Stimulated activated CD8-positive, alpha-beta memory T cell treated with anti-CD3 and anti-CD28 coated beads, Interleukin-12 subunit alpha, Interleukin-12 subunit beta, amount 100 ng/mL, for 24 hours (primary cell): ENCODE measurements around the gene SLC6A7.

ENCODE experiments used
- DNase-seq: peaks from one replicate; pipeline ENCODE4 v3.0.0-alpha.2; 2020; ENCODE audit errors: extremely low read depth

SLC6A7 gene

DNA sequence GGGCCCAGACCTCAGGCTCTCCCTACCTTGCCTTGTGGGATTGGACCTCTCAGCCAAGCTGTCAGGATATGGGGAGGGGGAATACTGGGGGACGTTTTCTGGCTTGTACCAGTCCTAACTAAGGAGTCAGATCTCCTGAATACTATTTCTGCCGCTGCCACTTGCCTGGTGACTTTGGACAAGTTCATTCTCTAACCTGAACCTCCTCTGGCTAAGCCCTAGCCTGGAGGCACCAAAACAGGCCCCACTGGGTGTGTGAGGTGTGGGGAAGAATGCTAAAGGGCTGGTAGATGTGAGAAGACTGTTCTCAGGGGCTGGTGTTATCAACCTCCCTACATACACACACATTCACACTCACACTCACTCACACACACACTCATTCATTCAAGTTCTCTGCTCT is 1.1 kb downstream of the SLC6A7 start:
- no peak for DNase-seq

DNA sequence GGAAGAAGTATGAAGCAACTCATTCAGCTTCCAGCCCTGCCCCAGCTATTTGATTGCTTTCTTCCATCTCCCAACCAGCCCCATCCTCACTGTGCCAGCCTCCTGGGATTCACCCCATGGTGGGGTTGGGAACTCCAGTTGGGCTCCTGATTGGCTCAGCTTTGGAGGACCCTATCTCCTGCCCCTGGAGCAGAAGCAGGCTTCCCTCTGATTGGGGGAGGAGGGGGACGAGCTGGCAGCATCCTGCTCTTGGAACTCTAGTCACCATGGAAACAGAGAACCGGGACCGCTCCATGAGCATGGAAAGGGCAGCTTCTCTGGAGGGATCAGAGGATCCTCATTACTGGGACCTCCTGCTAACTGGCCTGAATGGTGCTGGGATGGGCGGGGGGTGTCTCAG is 2.6 kb downstream of the SLC6A7 start:
- DNase-seq = no peak

DNA sequence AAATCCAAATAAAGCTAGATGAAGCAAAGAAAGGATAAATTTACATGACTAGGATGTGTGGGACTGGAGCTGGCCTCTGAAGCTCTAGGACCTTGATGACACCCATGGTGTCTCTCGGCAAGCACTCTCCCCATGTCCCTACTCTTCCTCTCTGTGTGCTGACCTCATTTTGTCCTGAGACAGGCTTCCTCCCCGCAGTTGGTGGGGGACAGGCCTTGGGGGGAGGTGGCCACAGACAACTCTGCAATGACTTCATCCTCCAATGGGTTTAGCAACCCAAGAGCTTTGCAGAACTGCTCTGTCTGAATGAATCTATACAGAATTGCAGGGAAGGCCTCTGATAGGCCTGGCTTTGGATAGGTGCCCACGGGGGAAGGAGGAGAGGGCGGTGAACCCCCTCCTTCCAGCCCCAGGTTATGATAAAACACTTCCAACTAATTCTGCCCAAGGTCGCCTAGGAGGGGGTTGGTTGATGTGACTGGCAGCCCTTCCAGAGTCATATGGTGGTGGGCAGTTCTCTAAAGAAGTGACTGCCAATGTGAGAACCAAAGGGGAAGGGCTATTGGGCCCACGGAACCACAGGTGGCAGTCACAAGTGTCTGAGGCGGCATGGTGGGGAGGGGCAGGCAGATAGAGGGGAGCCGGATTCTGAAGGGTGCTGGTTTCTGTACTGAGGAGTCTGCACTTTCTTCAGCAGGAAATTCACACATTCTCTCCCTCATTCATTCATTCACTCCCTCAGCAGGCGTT is 6.0 kb downstream of the SLC6A7 start:
- no peak for DNase-seq

DNA sequence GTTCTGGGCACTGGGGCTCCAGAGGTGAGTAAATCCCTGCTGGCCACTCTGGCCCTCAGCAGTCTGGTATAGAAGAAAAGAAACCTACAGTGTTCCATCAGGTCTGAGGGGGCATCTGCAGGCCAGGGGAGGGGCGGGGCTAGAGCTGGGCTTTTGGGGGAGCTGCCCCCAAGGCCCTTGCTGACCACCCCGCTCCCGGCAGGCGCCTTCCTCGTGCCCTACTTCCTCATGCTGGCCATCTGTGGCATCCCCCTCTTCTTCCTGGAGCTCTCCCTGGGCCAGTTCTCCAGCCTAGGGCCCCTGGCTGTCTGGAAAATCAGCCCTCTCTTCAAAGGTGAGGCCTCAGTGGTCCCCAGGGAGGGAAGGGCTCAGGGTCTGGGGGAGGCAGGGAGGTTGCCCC is 6.7 kb downstream of the SLC6A7 start:
- DNase-seq = no peak

GRCh38 chr5:150196986-150197385 is 7.1 kb downstream of the SLC6A7 start:
- no peak for DNase-seq

DNA sequence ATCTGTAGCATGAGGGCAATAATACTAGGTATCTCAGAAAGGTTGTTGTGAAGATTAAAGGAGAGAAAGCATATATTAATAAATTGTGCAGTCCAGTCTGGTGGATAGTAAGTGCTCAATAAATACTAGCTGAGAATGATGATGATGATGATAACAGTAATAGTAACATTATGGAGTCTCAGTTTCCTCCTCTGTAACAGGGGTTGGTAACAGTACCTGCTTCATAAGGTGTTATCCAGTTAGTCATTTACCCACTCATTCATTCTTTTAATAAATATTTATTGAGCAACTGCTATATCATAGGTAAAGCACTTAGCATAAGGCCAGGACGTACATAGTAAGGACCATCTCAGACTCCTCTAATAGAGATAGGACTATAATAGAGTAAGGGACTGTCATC is 7.6 kb downstream of the SLC6A7 start:
- DNase-seq = no peak

DNA sequence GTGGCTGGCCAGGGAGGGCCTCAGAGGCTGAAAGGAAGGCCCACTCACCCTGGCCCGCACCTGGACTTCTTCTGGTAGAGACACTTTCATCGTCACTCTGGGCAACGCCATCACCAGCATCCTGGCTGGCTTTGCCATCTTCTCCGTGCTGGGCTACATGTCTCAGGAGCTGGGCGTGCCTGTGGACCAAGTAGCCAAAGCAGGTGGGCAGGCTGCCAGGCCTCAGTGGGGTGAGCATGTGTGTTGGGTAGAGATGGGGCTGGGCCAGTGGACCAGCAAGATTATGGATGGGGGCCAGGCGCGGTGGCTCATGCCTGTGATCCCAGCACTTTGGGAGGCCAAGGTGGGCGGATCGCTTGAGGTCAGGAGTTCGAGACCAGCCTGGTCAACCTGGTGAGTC is 12.6 kb downstream of the SLC6A7 start:
- no peak for DNase-seq

DNA sequence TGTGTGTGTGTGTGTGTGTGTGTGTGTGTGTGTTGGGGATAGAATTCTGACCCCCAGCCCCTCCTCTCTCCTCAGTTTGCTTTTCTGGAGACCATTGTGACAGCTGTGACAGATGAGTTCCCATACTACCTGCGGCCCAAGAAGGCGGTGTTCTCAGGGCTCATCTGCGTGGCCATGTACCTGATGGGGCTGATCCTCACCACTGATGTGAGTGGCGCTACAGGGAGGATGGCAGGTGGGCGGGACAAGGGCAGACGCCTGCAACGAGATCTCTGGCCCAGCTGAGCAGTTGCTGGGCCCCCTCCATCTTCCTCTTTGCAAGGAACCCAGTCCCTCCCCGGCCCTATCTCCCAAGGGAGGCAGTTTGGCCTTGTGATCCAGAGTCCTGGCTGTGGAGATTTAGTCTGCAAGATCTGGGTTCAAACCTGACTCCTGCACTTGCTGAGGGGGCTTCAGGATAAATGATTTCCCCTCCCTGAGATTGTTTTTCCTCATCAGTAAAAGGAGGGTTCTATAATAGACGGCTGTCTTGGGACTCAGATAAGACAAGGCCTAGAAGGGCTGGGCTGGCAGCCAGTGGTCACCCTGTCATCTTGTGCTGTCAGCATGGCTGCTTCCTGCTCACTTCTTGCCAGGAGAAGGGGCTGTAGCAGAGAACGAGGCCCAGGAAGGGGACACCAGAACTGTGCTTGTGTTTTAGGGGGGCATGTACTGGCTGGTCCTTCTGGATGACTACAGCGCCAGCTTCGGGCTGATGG is 14.1 kb downstream of the SLC6A7 start:
- DNase-seq = no peak

DNA sequence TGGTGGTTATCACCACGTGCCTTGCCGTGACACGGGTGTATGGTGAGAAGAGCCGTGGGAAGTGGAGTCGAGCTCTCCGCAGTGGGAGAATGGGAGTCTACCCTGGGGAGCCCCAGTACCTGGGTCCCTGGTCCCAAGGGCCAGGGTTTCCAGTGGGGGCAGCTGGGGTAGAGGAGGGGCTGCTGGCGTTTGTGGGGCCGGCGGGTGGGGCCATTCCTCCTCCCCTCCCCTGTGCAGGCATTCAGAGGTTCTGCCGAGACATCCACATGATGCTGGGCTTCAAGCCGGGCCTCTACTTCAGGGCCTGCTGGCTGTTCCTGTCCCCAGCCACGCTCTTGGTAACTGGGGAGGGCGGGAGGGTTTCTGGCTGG is 14.7 kb downstream of the SLC6A7 start:
- DNase-seq = no peak

DNA sequence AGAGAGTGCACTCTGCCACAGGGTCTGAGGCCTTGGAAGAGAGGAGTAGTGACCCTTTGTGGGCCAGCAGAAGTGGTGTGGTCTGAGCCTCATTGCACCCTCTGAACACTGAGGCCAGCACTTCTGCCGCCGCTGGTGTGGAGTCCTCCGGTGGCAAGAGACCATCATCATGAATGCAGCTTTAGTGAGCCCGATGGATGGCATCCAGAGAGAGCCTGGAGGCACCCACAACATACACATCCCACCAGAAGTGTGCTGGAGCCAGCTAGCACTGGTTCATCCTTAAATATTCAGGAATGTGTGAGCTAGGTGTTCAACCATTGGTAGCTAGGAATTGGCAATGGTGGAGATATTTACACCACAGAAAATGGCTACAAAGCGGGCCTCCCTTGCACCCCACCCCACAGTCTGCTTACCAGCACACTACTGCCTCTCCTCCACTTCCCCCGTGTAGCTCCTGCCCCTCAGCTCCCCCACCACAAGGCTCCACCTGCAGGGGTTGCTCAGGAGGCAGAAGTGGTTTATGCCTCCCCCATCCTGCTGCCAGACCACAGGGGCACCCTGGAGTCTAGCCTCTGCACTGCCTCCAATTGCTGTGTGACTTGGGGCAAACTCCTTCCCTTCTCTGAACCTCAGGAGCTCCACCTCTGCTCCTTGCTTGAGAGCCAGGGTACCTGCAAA is 16.4 kb downstream of the SLC6A7 start:
- DNase-seq = no peak

DNA sequence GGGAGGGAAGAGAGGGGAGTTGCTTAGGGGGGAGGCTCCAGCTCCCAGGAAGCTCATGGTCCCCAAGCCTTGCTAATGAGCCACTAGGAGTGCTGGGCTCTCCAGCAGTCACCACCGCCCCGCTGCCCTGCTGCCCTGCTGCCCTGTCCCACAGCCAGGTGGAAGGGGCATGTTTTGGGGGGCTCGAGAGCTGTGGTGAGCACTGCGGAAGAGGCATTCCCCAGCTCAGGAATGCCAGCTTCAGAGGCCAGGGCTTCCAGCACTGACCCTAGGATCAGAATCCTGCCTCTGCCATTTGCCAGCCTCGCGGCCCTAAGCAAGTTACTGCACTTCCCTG is 16.9 kb downstream of the SLC6A7 start:
- no peak for DNase-seq

DNA sequence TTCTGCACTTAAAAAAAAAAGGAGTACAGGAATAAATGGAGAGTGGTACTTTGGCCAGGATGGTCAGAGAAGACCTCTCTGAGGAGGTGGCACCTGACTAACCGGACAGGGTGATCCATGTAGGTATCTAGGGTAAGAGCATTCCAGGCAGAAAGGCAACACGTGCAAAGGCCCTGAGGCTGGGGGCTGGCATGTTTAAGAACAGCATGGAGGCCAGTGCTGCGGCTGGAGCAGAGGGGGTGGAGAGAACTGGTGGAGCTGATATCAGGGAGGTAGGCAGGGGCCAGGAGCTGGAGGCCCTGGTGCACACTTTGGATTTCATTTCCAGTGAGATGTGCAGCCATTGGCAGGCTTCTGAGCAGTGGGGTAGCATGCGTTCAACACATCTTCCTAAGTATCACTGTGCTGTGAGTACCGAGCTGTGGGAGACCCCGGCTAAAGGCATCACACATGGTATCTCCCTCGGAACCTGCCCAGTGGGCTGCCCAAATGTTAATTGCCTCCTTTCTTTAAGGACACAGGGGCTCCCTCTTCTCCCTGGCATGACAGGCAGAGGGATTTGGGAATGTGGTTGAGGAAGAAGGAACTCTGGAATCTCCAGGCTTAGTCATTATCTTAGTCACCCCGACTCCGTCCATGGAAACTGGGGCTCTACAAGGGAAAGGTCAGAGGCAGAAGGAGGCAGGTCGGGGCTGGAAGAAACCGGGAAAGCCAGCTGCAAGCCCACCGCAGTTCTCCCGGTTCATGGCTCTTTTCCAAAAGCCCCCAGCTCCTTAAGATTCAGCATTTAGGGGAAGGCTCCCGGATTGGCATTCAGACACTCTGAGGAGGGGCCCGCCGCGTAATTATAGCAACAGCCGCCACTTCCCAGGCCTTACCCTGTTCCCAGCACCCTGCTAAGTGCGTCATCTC is 18.6 kb downstream of the SLC6A7 start:
- DNase-seq = no peak

GRCh38 chr5:150209099-150209635 is 19.3 kb downstream of the SLC6A7 start:
- no peak for DNase-seq

- no peak for DNase-seq
These were observed 20.8 kb downstream of the SLC6A7 start for GRCh38 chr5:150210644-150211043.

DNA sequence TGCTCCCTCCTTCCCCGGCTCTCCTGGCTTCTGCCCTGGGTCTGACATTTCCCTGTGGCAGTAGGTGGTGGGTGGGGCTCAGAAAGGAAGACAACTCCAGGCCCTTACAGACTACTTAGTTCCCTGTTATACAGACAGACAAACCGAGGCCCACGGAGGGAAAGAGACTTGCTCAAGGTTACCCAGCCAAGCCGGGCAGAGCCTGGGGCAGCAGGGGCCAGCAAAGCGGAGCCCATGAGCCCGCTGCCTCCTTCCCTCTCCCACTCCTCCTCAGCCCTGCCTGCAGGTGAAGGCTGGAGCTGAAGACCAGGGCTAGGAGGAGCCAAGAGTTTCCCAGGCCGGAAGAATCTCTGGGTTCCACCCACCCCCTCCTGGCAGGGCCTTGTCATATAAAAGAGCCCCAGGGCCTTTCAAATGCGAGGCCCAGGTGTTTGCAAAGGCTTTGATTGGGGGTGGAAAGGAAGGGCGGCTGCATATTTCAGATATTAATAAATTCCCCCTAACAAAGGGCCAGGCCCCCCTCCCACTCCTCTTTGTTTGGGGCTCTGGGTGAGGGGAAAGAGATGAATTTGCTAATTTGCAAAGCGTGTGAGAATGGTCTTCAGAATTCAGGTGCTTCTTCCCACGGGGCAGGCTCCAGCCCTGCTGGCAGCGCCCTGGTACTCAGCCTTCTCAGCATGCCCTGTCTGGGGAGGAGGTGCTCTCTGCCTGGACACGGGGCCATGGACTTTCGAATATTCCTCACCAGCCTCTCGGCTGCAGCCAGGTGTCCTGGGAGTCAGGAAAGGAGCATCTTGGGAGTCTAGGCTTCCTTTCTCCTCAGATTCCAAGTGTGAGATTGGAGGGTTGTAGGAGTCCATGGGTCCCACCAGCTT is 21.5 kb downstream of the SLC6A7 start:
- no peak for DNase-seq

GRCh38 chr5:150213530-150213929 is 23.7 kb downstream of the SLC6A7 start:
- DNase-seq = no peak

DNA sequence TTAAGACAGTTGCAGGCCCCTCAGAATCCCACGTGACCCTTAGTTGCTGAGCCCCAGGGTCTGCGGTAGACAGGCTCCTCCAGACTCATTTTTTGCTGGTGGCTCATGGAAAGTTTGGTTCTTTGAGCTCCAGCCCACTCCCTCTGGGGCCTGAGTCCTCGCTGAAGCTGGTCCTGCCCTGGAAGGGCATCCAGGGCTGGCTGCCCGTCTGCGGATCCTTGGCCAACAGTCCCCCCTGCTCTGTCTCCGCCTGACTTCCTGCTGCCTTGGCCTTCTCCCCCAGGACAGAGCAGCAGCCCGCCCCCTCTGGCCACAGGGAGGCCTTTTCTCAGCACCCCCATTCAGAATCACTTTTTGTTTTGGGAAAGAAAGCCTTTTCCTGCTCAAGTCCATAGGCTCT is 24.4 kb downstream of the SLC6A7 start:
- DNase-seq = no peak

DNA sequence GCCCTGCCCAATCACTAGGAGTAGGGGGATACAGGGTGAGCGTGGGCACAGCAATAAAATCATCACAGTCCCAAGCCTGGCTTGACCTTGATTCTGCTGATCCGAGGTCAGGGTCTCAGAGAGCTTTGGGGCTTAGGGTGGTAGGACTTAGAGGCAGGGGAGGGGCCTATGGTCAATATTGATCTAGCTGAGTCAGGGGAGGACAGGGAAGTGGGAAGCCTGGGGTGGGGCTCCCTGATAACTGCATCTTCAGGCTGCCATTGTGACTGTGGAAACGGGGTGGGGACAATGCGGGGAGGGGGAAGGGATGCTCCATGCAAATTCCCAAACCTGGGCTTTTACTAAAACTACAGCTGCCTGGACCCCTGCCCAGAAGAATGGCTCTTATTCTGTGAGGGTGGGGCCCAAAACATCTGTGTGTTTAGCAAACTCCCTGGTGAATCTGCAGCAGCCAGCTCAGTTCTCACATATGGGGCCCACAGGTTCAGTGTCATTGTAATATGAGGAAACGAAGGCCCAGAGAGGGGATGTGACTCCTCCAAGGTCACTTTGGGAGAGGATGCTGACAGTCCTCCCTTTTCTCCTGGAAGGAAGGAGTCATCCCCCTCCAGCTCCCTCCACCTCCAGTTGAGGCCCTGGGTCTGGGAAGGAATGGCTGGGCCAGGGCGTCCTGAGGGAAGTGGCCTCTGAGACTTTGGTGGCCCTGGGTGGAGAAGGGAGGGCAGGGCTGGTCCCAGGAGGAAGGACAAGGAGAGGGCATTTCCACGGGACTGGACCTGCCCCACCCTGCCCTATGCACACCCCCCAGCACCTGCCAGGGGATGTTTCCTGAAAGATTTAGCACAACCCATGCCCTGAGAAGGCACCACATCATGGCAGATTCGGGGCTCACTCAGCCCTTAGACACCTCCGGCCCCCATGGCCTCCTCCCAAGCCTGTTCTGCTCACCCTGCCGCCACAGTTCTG is 26.4 kb downstream of the SLC6A7 start:
- no peak for DNase-seq

GRCh38 chr5:150217038-150217437 is 27.2 kb downstream of the SLC6A7 start:
- DNase-seq = no peak
